SKM-1 treated with dmso at 0.1 percent for 144 hours (cell line): ENCODE data around the gene AUNIP.

Experiments
- DNase-seq: peaks from one replicate; lab custom pipeline; 2025; ENCODE audit not compliant: unreplicated experiment; lab: John Stamatoyannopoulos, UW

Gene AUNIP

DNA sequence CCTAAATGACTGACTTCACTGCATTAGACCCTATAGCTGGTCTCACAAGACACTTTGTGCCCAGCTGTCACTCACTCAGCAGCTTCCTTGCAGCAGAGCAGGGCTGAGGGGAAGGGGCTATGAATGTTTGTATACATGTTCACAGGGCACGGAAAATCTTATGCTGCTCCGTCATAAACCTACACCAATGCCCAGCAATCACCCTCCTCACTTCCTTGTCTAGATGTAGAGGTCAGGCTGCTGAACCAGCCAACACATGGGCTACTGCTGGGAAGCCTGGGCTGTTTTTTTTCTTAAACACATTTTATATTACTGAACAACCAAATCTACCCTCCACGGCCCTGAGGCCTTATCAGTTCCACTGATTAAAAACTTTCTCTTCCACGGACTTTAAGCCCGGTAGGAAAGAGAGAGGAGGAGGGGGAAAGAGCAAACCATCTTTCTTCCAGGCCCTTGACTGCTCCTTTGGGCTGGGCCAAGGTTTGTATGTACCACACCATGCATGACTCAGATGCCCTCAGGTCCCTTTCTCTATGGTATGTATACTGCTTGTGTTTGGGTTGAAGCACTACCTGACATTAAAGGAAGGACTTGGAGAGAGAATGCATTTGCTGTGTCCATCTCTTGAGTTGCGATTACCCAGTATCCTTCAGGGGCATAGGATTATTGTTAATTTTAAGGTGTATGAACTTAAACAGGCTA is 26.8 kb downstream of the AUNIP start:
- DNase-seq = no peak

- DNase-seq = peak; percentile 38
These were observed 27.6 kb downstream of the AUNIP start for GRCh38 chr1:25831569-25832196.

- DNase-seq = no peak
These were observed 30.2 kb downstream of the AUNIP start for GRCh38 chr1:25829046-25829445.

GRCh38 chr1:25828491-25828890 is 30.8 kb downstream of the AUNIP start:
- DNase-seq = no peak

DNA sequence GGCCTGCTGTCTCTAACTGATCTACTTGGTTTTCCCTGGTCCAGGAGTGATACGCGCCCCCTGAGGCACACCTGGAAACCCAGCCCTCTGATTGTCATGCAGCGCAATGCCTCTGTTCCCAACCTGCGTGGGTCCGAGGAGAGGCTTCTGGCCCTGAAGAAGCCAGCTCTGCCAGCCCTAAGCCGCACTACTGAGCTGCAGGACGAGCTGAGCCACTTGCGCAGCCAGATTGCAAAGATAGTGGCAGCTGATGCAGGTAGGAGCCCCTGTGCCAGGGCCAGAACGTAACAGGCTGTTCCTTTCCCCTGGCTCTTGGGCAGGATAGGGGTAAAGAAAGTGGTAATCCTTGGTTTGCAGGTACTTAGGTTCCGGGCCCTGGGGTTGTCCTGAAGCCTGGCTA is 32.7 kb downstream of the AUNIP start:
- DNase-seq = no peak

DNA sequence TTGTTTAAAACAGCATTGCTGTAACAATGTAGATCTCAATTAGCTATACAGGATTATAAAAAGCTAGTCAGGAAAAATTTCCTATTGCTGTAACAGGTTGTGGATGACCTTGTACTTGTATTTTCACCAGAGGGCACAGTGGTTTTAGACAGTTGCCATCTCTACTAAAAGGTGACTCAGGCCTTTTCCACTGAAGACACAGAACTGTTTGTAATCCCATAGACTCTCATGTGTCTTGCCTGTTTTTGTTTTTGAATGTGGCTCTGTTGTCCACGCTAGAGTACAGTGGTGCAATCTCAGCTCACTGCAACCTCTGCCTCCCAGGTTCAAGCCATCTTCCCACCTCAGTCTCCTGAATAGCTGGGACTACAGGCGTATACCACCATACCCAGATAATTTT is 33.7 kb downstream of the AUNIP start:
- DNase-seq = no peak

DNA sequence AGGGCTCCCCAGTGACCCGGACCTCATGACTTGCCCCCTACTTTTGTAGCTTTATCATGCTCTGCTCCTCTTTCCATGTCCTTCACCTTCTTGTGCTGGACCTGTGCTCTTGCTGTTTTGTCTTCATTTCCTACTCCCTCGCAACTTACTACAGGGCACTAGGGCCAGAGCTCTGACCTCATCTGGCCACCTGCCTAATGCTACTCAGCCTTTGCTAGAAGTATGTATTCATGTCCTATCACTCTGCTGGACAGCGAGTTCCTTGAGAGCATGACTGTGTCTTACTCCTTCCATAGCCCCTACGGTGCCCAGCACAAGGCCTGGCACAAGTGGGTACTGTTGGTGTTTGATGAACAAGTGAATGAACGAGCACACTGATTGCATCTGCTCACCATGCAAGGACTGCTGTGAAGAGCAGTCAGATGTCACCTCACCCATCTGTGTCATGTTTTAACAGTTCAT is 37.6 kb downstream of the AUNIP start:
- no peak for DNase-seq

DNA sequence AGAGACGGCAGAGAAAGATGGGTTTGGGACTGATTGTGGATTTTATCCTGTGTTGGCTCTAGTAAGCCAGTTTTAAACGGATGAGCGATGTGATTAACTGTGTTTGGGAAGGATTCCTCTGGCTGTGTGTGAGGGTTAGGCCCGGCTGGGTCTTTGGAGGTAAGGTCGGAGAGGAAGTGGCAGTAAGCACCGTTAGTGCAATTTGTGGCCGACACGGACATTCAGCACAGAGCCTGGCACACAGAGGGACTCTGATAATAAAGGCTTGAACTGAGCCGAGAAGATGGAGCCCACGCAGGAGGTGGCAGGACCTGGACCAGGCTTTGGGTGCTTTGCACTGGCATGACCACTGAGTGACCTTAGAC is 38.2 kb downstream of the AUNIP start:
- peak; percentile 14 for DNase-seq

GRCh38 chr1:25820247-25821111 is 38.8 kb downstream of the AUNIP start:
- DNase-seq = peak; percentile 54

- peak; percentile 67 for DNase-seq
These were observed 39.6 kb downstream of the AUNIP start, which contains the start of gene MTFR1L for GRCh38 chr1:25819491-25820246. Gene MTFR1L, plus strand, starts transcription at chr1:25819954. Its CDS starts 3,151 bp downstream, at chr1:25823105.

DNA sequence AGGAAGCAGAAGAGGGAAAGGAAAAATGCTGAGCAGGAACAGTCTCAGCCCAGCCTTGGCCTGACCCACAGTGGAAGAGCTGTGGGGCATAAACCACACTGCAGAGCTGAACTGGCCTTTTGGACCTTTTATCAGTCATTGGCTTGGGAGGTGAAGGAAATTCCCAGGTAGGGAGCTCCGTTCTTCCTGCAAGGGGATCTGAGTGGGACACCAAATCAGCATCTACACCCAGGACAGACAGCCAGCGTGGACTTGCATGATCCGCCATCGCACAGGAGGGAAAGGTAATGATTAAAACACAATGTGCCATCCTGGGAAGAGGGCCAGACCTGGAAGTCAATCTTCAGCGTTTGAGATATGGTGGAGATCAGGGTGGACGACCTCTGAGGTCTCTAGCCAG is 40.7 kb downstream of the AUNIP start:
- no peak for DNase-seq

DNA sequence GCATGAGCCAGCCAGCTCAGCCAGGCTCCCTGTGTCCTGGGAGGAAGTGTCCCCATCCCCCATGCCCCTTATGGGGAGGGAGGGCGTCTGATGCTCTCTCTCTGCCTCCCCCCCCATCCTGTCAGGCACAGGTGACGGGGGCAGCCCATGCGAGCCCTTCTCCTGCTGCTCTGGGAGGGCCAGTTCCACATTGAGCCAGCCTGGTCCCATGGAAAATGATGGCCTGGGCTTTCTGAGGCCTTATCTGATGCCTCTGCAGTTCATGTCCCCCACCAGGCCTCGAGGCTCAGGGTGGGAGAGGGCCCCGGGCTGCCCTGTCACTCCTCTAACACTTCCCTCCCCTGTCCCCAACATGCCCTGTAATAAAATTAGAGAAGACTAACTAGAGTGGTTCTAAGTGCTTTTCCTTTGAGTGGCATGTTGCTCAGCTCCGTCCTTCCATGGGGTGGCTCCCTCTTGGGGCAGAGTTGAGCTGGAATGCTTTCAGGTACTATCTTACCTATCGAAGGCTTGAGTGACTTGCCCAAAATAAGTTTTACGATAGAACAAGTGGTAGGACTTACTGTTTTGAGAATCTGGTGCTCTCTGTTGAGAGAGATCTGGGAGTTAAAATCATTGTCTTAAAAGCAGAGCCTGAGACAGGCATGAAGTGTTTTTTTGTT is 41.3 kb downstream of the AUNIP start:
- no peak for DNase-seq

DNA sequence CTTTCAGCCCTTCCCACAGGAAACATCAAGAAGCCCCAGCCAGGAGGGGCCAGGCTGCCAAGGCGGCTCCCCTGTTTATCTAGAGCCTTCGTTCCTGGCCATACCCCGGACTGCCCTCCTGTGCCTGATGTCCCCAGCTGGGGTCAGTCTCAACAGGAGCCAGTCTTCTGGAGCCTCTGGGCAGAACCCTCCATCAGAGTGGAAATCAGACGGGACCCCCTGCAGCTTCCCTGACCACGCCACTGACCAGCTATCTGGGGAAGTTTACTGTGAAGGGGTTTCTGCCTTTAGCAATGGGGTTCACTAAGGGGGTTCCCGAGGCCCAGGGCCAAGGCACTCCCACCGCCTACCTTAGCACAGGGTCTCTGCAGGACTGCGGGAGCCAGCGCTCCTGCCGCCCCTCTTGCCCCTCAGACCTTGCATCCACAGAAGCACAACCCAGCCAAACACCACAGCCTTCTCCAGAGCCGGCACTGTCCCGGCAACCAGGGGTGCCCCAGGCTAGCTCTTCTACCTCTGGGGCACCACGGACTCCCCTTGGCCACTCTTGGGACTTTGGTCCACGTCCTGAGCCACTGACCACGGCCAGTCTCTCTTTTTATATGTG is 43.0 kb downstream of the AUNIP start:
- DNase-seq = no peak

DNA sequence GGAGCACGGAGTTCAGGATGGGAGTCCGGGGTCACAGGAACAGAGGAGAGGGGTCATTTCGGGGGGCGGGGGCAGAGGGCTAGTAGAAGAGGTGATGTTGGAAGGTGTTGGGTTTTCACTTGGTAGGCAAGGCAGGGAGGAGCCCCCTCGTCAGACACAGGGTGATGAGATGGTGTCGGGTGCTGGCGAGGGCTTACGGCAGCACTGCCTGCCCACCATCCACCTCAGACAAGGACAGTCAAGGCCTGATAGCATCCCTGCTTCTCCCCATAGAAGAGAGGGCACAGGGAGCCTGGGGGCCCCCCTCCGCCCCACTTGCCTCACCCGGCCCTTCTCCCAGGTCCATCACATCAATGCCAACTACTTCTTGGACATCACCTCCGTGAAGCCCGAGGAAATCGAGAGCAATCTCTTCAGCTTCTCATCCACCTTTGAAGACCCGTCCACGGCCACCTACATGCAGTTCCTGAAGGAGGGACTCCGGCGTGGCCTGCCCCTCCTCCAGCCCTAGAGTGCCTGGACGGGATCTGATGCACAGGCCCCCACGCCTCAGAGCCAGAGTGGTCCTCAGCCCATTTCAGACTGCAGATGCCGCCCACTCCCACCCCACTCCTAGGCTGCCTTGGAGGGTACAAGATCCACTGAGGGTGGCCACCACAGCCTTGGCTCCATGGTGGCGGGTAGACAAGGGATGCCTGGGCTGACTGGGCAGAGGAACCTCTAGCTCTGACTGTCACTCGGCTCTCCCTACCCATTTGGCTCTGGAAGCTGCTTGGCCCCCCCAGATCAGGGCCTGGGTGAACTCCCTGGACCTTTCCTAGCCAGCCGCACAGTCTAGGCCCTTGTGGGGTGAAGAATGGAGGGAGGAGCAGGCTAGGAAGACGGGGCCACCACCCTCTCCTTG is 43.8 kb downstream of the AUNIP start:
- no peak for DNase-seq

GRCh38 chr1:25814549-25815087 is 44.6 kb downstream of the AUNIP start:
- no peak for DNase-seq

DNA sequence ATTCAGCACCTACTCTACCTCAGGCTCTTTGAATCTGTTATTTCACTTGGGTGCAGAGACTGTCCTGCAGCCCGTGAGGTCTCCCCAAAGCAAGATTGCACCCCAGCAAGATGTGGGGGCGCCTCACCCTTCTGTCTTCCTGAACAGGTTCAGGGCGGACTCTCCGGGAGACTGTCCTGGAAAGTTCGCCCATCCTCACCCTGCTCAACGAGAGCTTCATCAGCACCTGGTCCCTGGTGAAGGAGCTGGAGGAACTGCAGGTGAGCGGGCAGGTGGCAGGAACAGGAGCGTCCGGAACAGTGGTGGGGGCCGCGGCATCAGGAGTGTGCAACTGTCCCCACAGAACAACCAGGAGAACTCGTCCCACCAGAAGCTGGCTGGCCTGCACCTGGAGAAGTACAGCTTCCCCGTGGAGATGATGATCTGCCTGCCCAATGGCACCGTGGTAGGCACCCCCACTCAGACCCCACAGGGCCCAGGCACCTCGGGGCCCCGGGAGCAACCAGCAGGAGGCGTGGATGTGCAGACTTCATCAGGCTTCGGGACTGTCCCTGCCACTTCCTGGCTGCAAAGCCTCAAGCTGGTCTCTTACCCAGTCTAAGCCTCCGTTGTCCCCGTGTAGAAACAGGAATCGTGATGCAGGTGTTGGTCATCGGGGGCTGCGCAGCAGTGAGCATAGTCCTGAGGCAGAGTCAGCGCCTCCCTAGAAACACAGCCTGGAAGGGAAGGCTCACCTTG is 45.4 kb downstream of the AUNIP start:
- DNase-seq = no peak

GRCh38 chr1:25813071-25813733 is 46.1 kb downstream of the AUNIP start:
- no peak for DNase-seq
